22Rv1 (cell line): ENCODE results near the gene WNT3A.

ENCODE experiments used
- CTCF ChIP-seq: fragments of 450-650 bp; IDR thresholded peaks from 2 replicates; pipeline ENCODE4 v1.5.1; 2017; ENCODE audit warnings: mild to moderate bottlenecking
- ZFX ChIP-seq: fragments of 450-650 bp; IDR thresholded peaks from 2 replicates; pipeline ENCODE4 v1.6.1; 2017; ENCODE audit warnings: antibody characterized with exemption, borderline replicate concordance

GRCh38 chr1:228076796-228077430, 70.1 kb downstream of the WNT3A start:
- TF ChIP-seq CTCF (no peak), ZFX (no peak)
